Inferior parietal cortex (tissue), 1 donor: ENCODE measurements around the gene SNAPC1.
"Not testable (repeated sequence)": the region's sequence is repeated elsewhere in the genome, so short reads cannot be mapped to it uniquely, and the experiment has no call there.

Source experiments
- DNase-seq: peaks from one replicate; pipeline ENCODE4 v3.0.0-alpha.2; 2016; ENCODE audit errors: extremely low spot score

Gene SNAPC1

DNA sequence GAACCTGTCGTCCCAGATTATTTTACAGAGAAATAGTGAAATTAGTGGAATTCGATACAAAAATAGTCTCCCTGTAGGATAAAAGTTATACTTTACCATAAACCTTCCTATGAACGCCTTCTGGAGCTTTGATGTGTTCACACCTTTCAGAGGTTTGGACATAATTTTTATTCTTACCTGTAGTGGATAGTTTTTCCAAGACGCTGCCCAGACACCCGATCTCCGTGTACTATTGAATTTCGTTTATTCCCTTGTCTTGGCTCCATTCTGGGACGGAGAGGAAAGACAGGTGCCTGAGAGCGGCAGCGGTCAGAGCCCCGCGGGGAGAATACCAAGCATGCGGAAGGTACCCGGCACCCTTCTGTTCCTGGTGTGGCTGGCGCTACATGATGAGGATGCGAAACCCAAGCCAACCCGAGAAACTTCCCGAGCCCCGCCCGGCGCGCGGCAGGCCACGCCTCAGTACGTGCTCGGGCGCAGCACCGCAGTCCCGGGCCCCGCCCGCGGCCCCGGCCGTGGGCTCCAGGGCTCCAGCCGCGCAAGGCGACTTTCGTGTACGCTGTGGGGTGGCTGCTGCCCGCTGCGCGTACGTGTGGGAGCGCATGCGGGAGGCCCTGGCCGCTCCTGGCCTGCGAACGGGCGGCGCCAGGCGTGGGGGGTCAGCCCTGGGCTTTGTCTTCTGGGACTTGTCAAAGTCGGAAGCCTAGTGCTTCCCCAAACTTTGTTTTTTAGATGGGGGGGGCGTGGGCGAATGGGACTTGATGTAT, 11.3 kb upstream of the SNAPC1 start:
- DNase-seq: peak; percentile 55

GRCh38 chr14:61751475-61751989, 10.7 kb upstream of the SNAPC1 start:
- DNase-seq: no peak

DNA sequence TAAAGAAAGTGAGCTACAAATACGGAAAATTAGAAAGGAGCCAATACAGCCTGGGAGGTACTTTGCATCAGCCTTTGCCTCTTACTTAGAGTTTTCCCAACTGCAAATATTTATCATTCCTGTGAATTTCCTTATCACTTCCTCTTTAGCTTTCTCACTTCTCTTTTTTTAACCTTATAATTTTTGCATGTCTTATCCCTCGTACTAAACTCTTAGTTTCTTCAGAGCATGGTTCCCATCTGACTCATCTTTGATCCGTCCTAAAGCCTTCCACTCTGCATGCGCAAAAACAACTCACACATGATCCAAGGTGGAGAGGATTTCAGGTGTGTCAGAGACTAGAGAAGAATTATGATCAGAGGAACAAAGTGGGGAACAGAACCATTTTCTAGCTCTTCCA, 9.6 kb upstream of the SNAPC1 start:
- no peak for DNase-seq

GRCh38 chr14:61753631-61754030, 8.6 kb upstream of the SNAPC1 start:
- DNase-seq: no peak

GRCh38 chr14:61754627-61755381, 7.4 kb upstream of the SNAPC1 start:
- DNase-seq: no peak

GRCh38 chr14:61755382-61755742, 6.9 kb upstream of the SNAPC1 start:
- not testable (repeated sequence) for DNase-seq

DNA sequence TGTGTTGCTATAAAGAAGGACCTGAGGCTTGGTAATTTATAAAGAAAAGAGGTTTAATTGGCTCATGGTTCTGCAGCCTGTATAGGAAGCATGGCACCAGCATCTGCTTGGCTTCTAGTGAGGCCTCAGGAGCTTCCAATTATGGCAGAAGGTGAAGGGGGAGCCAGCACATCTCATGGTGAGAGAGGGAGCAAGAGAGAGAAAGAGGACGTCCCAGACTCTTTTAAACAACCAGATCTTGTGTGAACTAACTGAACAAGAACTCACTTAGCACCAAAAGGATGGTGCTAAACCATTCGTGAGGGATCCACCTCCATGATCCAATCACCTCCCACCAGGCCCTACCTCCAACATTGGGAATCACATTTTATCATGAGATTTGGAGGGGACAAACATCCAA, 6.1 kb upstream of the SNAPC1 start:
- no peak for DNase-seq

DNA sequence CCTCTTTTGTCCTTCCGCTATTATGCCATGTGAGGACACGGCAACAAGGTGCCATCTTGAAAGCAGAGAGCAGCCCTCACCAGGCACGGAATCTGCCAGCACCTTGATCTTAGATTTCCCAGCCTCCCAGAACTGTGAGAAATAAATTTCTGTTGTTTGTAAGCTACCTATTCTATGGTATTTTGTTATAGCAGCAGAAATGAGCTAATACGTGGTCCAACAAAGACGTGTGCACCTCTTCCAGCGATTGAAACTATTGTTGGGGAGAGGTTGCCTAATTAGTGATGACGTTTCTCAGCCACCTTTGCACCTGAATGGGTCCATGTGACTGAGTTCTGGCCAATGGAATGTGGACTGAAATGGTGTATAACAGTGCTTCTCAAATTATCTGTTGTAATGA, 2.3 kb upstream of the SNAPC1 start:
- DNase-seq: no peak

- no peak for DNase-seq
Measured at GRCh38 chr14:61761557-61761956, 663 bp upstream of the SNAPC1 start.

DNA sequence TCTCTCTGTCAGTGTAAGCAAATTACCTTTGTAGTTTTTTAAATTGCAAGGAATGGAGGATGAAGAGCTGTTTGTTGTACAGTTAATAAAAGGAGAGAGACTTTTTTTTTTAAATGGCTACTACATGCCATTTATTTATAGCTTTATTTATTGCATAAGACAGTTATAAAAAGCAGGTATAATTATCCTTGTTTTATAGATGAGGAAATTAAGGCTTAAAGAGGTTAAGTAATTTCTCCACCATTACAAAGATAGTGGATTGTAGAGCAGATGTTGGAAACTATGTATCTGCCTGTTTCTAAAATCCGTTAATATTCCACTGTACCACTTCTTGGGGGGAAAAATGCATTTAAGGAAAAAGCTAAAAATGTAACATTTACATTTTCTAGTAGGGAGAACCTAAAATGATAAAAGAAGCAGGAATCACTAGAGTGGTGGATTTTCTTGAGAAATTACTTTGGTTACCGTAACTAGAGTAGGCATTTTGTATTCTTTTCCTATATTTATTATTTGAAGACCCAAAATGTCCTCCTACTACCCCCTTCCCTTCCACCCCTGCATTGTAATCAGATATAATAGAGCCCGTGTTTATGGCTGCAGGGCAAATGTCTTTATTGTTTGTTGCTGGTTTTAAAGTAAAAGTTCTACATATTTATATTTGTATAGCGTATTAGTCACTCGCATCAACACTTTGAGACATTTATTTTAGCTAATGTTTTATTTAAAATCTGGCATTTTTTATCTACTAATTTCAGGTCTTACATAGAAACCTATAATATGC, 2.3 kb downstream of the SNAPC1 start:
- no peak for DNase-seq

GRCh38 chr14:61765225-61765943, 3.2 kb downstream of the SNAPC1 start:
- DNase-seq: no peak

DNA sequence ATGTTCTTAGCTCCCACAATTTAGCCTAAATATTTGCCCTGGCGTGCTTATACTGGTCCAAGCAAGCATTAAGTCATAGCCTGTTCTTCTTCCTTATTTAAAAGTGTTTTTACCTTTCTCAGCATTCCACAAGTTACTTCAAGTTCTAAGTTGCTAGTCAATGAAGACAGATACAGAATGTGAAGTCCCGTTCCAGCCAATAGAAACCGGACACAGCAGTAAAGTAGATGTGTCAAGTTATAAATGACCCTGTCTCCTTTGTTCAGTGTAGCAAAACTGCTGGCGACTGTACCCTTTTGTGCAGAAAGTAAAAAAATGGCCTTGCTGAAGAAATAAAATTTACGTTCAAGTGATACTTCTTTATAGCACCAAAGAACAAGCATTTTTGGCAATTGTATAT, 3.9 kb downstream of the SNAPC1 start:
- no peak for DNase-seq

- no peak for DNase-seq
Measured at GRCh38 chr14:61768240-61768639, 6.0 kb downstream of the SNAPC1 start.

- no peak for DNase-seq
Measured at GRCh38 chr14:61769893-61770292, 7.7 kb downstream of the SNAPC1 start.

DNA sequence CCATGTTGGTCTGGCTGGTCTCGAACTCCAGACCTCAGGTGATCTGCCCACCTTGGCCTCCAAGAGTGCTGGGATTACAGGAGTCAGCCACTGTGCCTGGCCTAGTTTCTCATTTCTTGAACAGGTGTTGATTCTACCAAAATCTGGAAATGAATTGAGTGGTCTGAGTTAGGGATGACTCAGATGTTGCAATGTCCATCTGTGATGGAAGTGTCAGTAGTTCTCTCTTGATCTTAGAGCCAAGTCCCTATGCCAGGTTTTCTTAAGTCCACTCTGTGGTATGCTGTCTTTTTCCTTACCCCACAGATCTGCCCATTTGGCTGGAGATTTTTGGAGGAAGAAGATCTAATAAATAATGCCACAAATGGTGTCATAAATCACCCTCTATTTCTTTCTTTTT, 12.6 kb downstream of the SNAPC1 start:
- no peak for DNase-seq

DNA sequence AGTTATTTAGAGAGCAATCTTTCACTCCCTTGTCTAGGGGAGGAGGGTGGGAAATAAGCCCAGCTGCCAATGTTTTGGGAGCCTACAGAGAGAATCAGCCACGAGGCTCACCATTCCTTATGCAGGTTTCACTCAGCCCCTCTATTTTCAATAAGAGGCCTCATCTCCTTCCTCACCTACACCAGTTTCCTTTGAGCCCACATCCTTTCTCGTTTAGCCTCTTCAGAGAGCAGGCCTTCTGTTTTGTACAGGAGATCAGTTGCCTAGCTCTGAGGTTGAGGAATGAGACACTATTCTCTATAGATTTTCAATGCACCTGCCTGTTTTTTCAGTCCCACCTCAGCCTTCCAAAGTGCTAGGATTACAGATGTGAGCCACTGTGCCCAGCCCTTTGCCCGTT, 17.9 kb downstream of the SNAPC1 start:
- DNase-seq: no peak

DNA sequence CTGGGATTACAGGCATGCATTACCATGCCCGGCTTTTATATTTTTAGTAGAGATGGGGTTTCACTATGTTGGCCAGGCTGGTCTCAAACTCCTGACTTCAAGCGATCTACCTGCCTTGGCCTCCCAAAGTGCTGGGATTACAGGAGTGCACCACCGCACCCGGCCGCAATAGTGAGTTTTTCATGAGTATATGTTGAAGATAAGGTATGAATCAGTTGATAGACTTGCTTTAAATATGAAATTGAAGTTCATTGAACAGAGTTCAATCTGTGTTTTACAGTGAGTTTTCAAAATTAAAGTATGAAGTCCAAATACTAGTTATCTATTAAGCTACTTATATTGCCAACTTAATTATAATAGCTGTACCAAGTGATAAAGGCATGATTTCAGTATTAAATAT, 35.1 kb downstream of the SNAPC1 start:
- no peak for DNase-seq

DNA sequence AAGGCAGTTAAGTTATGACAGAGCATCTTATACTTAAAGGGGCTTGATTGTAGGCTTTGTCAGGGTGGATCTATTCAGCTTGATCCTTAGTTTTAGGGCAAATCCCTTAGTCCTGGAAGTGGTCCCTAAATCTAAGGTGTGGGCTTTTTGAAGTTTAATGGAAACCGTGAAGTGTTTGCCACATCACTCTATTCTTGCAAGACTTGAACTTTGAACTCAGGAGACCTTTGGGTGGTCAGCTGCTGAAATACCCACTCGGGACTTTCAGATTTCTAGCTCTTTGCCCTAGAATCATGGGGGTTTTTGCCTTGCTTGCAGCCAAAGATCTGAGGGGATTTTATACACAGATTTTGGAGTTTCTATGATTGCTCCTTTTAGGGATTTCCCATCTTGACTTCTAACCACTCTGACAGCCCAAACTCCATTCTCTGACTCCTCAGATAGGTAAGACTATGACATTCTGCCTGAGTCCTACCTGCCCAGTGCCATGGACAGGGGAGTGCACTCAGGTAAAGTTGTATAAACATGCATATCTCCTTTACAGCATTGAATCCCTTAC, 39.9 kb downstream of the SNAPC1 start:
- DNase-seq: no peak

DNA sequence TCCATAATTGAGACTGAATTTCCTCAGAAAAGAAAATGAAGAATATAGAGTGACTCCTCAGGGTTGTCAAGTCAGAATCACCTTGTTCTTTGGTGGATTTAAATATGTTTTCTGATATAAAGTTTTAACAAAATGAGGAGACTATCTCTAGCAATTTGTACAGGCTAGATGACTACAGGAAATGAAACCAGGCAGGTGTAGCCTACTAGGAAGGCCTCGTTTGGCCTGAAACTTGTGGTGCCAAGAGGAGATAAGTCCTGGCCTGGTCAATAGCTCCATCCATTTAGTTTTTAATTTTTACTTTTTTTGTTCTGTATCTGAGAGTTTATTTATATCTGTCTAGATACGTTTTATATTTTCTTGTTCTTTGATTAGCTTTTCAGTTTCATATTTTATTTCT, 41.5 kb downstream of the SNAPC1 start:
- DNase-seq: no peak

DNA sequence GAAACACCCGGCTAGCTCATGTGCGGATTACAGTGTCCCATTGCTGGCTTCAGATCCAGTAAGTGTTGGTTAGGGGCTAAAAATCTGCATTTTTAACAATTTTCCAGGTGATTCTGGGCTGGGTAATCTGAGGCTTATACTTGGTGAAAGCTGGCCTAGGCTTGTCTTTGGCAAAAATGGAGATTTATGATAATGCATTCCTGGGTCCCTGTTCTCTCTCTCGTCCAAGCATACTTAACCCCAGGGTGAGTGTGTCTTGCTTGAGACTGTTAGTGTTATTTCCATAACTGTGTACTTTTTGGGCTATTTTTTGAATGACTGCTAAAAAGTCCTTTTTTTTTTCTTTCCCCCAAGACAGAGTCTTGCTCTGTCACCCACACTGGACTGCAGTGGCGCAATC, 43.2 kb downstream of the SNAPC1 start:
- no peak for DNase-seq

GRCh38 chr14:61811882-61812346, 49.7 kb downstream of the SNAPC1 start:
- DNase-seq: no peak
